ENCODE results near the gene OTUB2.

OTUB2 gene

DNA sequence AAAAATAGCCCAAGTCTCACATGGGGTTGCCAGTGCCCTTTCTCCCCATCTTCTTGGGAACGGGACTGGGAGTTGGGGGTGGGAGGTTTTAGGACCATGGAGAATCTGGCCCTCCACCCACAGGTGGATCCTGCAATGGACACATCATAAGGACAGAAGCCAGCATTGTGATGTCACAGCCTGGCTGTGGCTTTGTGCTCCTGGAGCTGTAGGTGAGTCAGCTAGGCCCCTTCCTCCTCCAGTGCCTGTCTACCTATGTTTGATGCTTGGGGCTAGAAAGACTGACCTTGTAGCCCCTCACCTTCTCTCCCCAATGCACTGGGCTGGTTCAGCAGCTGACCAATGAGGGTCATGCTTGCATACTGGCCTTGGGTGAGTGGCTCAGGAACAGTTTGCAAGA, 29.1 kb upstream of the OTUB2 start, which contains the start of gene CCDC197:
Gene CCDC197 (plus strand): TSS at position 220 of the 400 bp plus-strand sequence. CDS start 831 bp downstream, outside the sequence.
- no peak for DNase-seq (ENCODE audit: low read depth)

GRCh38 chr14:93997916-93998870, 27.9 kb upstream of the OTUB2 start:
- no peak for DNase-seq (ENCODE audit: low read depth)

GRCh38 chr14:93998871-93999403, 27.2 kb upstream of the OTUB2 start:
- no peak for DNase-seq (ENCODE audit: low read depth)

DNA sequence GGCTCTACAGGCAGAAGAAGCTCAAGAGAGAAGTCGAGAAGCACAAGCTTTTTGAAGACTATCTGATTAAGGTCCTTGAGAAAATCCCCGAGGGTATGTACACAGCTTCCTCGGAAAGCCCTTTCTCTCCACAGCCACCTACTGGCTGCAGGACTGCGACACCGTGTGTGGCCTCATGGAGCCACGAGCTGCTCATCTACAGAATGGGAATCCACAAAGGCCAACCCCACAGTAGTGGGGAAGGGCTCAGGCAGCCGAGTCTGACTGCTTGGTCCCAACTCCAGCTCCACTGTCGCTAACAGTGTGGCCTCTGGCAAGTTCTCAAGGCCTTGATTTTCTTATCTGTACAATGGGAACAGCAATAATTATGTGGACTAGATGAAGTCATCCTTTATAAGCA, 26.6 kb upstream of the OTUB2 start:
- DNase-seq (ENCODE audit: low read depth): no peak

DNA sequence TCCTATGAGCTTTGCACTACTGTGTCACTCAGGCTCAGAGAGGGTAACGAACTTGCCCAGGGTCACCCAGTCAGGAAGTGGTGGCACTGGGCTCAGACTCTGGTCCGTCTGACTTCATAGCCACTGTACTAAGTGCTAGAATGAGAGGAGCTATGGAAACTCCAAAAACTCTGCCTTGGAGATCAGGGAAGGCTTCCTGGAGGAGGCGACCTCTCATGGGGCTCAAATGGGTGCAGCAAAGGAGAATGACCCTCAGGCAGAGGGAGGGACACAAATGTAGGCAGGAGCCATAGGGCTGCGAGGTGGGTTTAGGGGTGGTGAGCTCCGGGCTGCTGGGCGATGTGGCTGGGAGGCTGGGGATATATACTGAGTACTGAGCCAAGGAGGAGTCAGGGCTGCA, 25.9 kb upstream of the OTUB2 start:
- no peak for DNase-seq (ENCODE audit: low read depth)

GRCh38 chr14:94001016-94001415, 25.1 kb upstream of the OTUB2 start:
- DNase-seq (ENCODE audit: low read depth): no peak

DNA sequence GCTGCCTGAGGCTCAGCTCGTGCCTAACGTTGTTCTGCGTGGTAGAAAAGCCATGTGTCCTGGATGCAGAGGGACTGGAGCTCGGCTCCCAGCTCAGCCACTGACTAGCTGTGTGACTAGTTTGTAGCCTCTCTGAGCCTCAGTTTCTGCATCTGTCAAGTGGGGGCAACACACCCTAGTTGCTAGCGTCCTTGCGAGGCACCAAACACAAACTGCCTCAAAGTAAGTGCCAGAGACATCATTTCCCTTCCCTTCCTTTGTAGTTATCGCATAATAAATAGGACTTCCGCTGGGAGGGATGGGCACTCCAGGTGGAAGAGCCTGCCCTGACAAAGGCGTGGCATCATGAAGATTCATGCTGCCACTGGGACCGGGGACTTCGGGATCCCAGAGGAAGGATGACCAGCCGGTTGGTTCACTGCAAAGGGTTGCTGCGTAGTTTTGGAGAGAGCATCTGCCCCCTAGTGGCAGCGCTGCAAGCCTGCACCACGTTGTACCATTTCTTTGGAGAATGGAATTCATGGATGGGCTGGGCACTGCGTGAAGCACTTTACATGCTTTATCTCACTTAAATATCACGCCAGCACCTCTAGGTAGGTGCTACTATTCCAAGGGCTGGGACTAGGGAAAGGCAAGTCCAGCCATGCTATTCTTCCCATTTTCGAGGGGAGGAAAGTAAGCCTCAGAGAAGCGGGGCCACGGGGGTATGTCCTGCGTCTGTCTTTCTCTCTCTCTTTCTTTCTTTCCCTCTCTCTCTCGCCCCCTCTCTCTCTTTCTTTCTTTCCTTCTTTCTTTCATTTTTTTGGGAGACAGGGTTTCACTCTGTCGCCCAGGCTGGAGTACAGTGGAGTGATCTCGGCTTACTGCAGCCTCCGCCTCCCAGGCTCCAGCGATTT, 24.4 kb upstream of the OTUB2 start:
- peak; percentile 53 for DNase-seq (ENCODE audit: low read depth)

- DNase-seq (ENCODE audit: low read depth): no peak
These were observed 22.7 kb upstream of the OTUB2 start for GRCh38 chr14:94003397-94003796.

DNA sequence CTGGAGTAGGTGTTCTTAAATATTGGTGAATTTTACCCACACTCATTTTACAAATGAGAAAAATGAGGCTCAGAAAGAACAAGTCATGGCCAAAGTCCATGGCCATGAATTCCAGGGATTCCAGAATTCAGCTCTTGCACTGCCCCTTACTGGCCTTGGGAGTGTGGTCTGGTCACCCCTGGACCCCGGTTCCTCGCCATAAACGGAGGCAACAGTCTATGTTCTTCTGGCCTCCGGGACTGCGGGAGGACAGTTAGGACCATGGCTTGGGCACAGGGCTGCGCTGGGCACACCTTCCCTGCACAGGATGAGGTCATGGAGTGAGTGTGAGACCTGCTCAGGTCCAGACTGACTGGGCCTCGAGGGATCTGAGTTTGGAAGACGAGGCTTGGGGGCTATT, 22.1 kb upstream of the OTUB2 start:
- DNase-seq (ENCODE audit: low read depth): no peak

DNA sequence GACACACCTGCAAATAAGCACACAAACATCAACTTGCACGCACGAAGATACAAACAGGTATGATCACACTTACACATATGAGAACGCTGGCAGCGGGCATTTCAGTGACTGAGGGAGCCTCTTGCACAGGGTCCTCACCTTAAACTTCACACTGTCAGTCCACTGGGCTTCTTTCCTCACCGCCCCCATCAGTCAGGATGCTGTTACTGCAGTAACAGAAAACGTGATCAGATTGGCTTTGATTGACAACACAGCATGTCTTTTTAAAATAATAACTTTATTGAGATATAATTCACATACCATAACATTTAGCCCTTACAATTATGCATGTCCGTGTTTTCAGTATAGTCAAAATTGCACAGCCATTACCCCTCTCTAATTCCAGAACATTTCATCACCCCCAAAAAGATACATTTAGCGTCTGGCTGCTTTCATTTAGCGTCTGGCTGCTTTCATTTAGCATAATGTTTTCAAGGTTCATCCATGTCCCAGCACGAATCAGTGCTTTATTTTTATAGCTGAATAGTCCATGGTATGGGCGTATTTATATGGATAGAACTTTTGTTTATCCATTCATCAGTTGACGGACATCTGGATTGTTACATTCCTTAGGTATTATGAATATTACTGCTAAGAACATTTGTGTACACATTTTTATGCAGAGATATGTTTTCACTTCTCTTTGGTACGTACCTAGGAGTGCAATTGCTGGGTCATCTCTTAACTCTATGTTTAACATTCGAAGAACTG, 20.6 kb upstream of the OTUB2 start:
- peak; percentile 24 for DNase-seq (ENCODE audit: low read depth)

GRCh38 chr14:94008234-94008633, 17.9 kb upstream of the OTUB2 start:
- no peak for DNase-seq (ENCODE audit: low read depth)

DNA sequence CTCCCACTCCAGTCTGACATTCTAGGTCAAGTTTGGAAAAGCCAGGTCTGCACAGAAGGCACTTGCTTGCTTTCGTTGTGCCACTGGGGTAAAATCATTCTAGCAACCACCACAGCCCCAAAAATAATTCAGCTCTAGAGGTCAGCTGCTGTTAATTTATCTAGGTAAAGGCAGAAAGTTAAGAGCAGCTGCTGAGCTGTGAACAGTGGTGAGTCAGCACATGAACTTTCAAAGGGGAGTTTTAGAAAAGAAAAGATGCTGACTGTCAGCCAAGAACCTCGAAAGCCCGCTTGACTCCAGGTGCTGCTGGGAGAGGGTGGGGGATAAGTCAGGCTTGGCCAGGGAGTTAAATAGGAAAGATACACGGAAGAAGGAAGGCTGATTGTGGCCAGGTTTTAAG, 16.4 kb upstream of the OTUB2 start:
- peak; percentile 74 for DNase-seq (ENCODE audit: low read depth)

DNA sequence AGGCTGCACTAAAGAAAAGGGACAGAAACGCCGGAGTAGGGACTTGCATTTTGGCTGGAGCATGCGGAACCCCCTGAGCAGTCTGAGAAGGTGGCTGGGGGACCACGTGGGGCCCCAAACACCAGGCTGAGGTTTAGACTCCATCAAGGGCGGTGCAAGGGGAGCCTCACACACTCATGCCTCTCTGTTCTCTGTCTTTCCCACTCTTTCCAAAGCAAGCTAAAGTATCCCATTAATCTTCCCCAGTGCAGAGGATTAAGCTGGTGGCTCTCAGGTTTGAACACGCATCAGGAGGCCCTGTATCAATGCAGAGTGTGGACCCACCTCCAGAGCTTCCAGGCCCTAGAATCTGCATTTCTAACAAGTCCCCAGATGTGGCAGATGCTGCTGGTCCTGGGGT, 15.5 kb upstream of the OTUB2 start:
- DNase-seq (ENCODE audit: low read depth): no peak

DNA sequence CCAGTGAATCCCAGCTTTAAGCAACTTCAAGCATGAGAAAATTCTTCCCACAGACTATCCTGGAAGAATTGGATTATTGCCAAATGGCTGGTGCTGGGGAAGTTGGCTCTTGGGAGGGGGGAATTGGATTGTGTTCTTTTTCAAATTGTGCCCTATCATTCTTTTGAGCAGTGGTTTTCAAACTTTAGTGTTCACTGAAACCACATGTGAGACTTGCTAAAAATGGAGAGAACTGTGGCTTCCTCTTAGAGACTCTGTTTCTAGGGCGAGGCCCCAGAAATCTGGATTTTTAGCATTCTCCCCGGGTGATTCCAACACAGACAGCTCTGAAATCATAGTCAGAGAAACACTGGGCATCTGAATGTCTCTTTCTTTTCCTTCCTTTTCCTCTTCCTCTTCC, 14.3 kb upstream of the OTUB2 start:
- no peak for DNase-seq (ENCODE audit: low read depth)

DNA sequence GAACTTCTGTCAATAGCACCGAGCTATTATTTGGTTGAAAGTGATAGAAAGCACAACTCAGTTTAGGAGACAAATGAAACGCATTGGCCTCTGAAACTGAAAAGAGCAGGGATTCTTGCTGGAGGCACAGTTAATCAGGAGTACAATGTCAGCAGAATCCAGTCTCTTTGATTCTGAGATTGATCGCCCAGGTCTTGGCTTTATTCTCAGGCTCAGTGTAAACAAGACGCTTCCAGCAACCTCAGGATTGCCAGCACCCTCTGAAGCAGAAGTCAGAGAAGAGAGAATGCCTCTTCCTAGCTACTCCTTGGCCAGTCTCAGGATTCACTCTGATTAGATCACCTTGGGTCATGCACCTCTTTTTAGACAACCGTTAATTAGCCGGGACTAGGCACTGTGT, 11.8 kb upstream of the OTUB2 start:
- DNase-seq (ENCODE audit: low read depth): no peak

- no peak for DNase-seq (ENCODE audit: low read depth)
These were observed 10.9 kb upstream of the OTUB2 start for GRCh38 chr14:94015223-94015622.

GRCh38 chr14:94016446-94016976, 9.6 kb upstream of the OTUB2 start:
- DNase-seq (ENCODE audit: low read depth): no peak

DNA sequence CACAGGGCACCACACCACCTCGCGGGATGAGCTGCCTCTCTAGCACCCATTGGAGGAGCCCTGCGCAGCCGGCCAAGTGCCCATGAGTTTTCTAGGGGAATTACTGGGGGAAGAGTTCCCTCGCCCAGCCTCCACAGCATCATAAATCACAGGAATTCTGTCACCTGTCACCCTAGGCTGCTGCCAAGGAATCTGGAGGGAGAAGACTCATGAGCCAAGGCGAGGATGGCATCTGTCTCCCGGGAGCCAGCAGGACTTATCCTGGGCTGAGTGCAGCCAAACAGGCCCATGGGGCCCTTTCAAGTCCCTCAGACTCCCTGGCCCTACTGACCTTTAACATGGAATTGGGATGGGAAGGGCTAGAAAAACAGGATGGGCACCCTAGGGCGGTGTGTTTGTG, 7.8 kb upstream of the OTUB2 start:
- DNase-seq (ENCODE audit: low read depth): no peak

GRCh38 chr14:94019329-94019728, 6.8 kb upstream of the OTUB2 start:
- DNase-seq (ENCODE audit: low read depth): no peak

GRCh38 chr14:94020267-94020666, 5.9 kb upstream of the OTUB2 start:
- DNase-seq (ENCODE audit: low read depth): no peak

DNA sequence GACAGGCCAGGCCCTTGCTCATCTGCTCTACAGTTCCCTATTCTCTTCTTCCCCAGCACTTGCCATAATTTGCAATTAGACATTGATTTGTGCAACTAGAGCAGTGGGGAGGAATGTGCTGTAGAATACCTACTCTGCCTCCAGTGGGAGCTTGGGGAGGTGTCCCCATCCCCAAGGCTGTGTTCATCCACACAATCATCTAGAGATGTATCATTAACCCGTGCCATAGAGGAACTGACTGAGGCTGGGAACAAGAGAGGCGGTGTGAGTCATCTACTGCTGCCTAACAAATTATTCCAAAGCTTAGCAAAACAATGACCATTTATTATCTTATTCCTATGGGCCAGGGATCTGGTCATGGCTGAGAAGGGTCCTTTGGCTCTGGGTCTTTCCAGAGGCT, 5.1 kb upstream of the OTUB2 start:
- DNase-seq (ENCODE audit: low read depth): peak; percentile 39

All from iris pigment epithelial cell (primary cell).